ENCODE measurements around the gene FOXL2NB.

DNA sequence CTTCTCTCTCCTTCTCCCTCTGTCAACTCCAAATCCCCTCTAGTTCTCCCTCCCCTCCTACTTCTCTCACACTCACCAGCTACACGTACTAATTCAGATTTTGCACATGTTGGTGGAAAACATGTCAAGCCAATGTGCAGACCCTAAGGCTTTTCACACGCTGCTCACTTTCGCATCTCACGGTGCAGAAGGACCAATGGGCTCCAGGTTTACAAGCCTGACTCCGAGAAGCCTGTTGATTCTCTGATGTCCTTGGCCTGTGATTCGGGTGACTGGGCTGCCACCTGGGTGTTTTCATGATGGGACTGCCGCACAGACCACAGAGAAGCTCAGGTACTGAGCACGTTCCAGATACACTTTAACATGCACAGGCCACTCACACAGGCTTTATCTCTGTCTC is 3.7 kb downstream of the FOXL2NB start:
- TF ChIP-seq, protein P1, sequence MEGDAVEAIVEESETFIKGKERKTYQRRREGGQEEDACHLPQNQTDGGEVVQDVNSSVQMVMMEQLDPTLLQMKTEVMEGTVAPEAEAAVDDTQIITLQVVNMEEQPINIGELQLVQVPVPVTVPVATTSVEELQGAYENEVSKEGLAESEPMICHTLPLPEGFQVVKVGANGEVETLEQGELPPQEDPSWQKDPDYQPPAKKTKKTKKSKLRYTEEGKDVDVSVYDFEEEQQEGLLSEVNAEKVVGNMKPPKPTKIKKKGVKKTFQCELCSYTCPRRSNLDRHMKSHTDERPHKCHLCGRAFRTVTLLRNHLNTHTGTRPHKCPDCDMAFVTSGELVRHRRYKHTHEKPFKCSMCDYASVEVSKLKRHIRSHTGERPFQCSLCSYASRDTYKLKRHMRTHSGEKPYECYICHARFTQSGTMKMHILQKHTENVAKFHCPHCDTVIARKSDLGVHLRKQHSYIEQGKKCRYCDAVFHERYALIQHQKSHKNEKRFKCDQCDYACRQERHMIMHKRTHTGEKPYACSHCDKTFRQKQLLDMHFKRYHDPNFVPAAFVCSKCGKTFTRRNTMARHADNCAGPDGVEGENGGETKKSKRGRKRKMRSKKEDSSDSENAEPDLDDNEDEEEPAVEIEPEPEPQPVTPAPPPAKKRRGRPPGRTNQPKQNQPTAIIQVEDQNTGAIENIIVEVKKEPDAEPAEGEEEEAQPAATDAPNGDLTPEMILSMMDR (IDR thresholded peaks at IDR 0.05; ENCODE audit: low read depth, low read length), result no peak
- no peak for TF ChIP-seq POLR2A (IDR thresholded peaks at IDR 0.05; ENCODE audit: extremely low read depth, insufficient read length)

All from NB4 (cell line).